ENCODE data around the gene BABAM2.

The BABAM2 gene

GRCh38 chr2:28133778-28134177, 243.2 kb downstream of the BABAM2 start:
- H3K27ac Mint-ChIP-seq, result no peak overlapping the region
- peaks cover 10% of the 10 kb centered on the region for H3K36me3 Mint-ChIP-seq
- no peaks in the 10 kb centered on the region for H3K27me3 Mint-ChIP-seq
- no peaks in the 10 kb centered on the region for H3K9me3 Mint-ChIP-seq
- H3K4me3 Mint-ChIP-seq, result no peak overlapping the region
- peaks cover 40% of the 10 kb centered on the region for H3K4me1 Mint-ChIP-seq

GRCh38 chr2:28134262-28134812, 243.8 kb downstream of the BABAM2 start:
- Mint-ChIP-seq H3K9me3 (no peaks in the 10 kb centered on the region), H3K27ac (peak overlapping the region; percentile 62), H3K36me3 (peaks cover 10% of the 10 kb centered on the region), H3K4me1 (peaks cover 40% of the 10 kb centered on the region), H3K4me3 (peak overlapping the region; percentile 16), H3K27me3 (no peaks in the 10 kb centered on the region)

DNA sequence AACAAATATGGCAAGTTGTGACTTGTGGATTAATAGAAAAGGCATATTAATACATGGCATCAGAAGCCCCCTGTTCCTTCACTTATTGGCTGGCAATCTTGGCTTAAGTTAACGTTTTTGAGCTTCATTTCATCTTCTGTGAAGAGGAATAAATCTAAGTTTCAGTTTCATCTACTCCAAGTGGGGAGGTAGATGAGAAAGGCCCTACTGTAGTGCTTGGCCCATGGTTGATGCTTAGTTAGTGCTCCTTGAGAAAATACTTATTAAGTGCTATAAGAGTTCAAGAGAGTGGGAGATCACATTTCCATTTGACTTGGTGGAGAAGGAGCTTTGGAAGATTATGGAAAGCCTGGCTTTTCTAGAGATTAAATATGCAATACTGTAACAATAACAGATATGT, 244.3 kb downstream of the BABAM2 start:
- Mint-ChIP-seq H3K36me3 (peaks cover 12% of the 10 kb centered on the region), H3K9me3 (no peaks in the 10 kb centered on the region), H3K27ac (peak overlapping the region; percentile 62), H3K27me3 (no peaks in the 10 kb centered on the region), H3K4me1 (peaks cover 40% of the 10 kb centered on the region), H3K4me3 (peak overlapping the region; percentile 8)

- Mint-ChIP-seq H3K27me3 (no peaks in the 10 kb centered on the region), H3K36me3 (peaks cover 14% of the 10 kb centered on the region), H3K4me1 (peaks cover 40% of the 10 kb centered on the region), H3K4me3 (peak overlapping the region; percentile 8), H3K9me3 (no peaks in the 10 kb centered on the region), H3K27ac (peak overlapping the region; percentile 60)
Measured at GRCh38 chr2:28135324-28135723, 244.8 kb downstream of the BABAM2 start.

- Mint-ChIP-seq H3K4me3 (peak overlapping the region; percentile 8), H3K27ac (peak overlapping the region; percentile 63), H3K27me3 (no peaks in the 10 kb centered on the region), H3K4me1 (peaks cover 40% of the 10 kb centered on the region), H3K9me3 (no peaks in the 10 kb centered on the region), H3K36me3 (peaks cover 14% of the 10 kb centered on the region)
Measured at GRCh38 chr2:28135799-28136198, 245.3 kb downstream of the BABAM2 start.

DNA sequence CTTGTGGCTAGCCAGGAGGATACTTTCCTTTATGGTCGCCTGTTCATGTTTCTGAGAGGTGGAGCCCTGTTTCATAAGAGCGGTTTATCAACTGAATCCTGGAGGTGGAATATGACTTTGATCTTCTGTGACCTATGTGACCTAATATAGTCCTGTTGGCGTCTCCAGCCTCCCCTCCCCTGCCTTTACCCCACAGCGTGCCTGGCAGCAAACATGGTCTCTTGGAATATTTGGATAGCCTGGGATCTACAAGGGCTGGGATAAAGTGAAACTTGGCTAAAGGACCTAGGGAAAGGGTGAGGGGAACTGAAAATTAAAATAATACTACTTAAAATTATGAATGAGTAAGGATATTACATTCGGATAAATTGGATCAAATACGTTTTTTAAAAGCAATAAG, 246.0 kb downstream of the BABAM2 start:
- Mint-ChIP-seq H3K36me3 (peaks cover 12% of the 10 kb centered on the region), H3K4me1 (peaks cover 40% of the 10 kb centered on the region), H3K27ac (peak overlapping the region; percentile 38), H3K9me3 (no peaks in the 10 kb centered on the region), H3K27me3 (no peaks in the 10 kb centered on the region), H3K4me3 (no peak overlapping the region)

GRCh38 chr2:28137221-28137620, 246.7 kb downstream of the BABAM2 start:
- H3K9me3 Mint-ChIP-seq, result no peaks in the 10 kb centered on the region
- H3K36me3 Mint-ChIP-seq, result peaks cover 12% of the 10 kb centered on the region
- no peak overlapping the region for H3K4me3 Mint-ChIP-seq
- peak overlapping the region; percentile 10 for H3K27ac Mint-ChIP-seq
- H3K4me1 Mint-ChIP-seq, result peaks cover 40% of the 10 kb centered on the region
- no peaks in the 10 kb centered on the region for H3K27me3 Mint-ChIP-seq

- peaks cover 20% of the 10 kb centered on the region for H3K36me3 Mint-ChIP-seq
Measured at GRCh38 chr2:28142386-28142785, 251.9 kb downstream of the BABAM2 start.

GRCh38 chr2:28148000-28148399, 257.5 kb downstream of the BABAM2 start:
- H3K4me1 Mint-ChIP-seq, result no peaks in the 10 kb centered on the region
- no peaks in the 10 kb centered on the region for H3K27me3 Mint-ChIP-seq
- peaks cover 23% of the 10 kb centered on the region for H3K36me3 Mint-ChIP-seq
- no peak overlapping the region for H3K27ac Mint-ChIP-seq
- no peak overlapping the region for H3K4me3 Mint-ChIP-seq
- H3K9me3 Mint-ChIP-seq, result no peaks in the 10 kb centered on the region

More at GRCh38 chr2:28142386-28142785, 251.9 kb downstream of the BABAM2 start:
- Mint-ChIP-seq H3K4me1 (no peaks in the 10 kb centered on the region), H3K27me3 (no peaks in the 10 kb centered on the region), H3K4me3 (no peak overlapping the region), H3K27ac (no peak overlapping the region), H3K9me3 (no peaks in the 10 kb centered on the region)

- Mint-ChIP-seq H3K36me3 (peaks cover 25% of the 10 kb centered on the region), H3K4me3 (no peak overlapping the region), H3K27ac (no peak overlapping the region), H3K27me3 (no peaks in the 10 kb centered on the region), H3K4me1 (no peaks in the 10 kb centered on the region), H3K9me3 (no peaks in the 10 kb centered on the region)
Measured at GRCh38 chr2:28148566-28148965, 258.0 kb downstream of the BABAM2 start.

- H3K4me1 Mint-ChIP-seq, result no peaks in the 10 kb centered on the region
- H3K36me3 Mint-ChIP-seq, result peaks cover 31% of the 10 kb centered on the region
- H3K27me3 Mint-ChIP-seq, result no peaks in the 10 kb centered on the region
- H3K4me3 Mint-ChIP-seq, result no peak overlapping the region
- H3K27ac Mint-ChIP-seq, result no peak overlapping the region
- peaks cover 6% of the 10 kb centered on the region for H3K9me3 Mint-ChIP-seq
Measured at GRCh38 chr2:28150236-28150915, 259.8 kb downstream of the BABAM2 start.

DNA sequence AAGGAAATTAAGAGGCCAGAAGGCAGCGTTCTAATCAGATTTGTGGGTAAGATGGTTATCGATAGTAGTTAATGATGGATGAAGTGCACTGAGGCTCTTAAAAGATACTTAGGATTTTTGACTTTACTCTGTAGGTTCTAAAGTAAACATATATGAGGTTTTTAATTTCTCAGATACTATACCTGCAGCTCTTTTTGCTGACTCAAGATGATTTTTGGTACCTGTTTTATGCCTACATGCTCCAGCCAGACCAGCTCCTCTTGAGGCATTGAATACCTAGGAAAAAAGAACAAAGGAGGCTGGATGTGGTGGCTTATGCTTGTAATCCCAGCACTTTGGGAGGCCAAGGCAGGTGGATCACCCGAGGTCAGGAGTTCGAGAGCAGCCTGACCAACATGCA, 260.5 kb downstream of the BABAM2 start:
- H3K4me3 Mint-ChIP-seq, result no peak overlapping the region
- H3K9me3 Mint-ChIP-seq, result peaks cover 9% of the 10 kb centered on the region
- peaks cover 32% of the 10 kb centered on the region for H3K36me3 Mint-ChIP-seq
- H3K4me1 Mint-ChIP-seq, result no peaks in the 10 kb centered on the region
- no peaks in the 10 kb centered on the region for H3K27me3 Mint-ChIP-seq
- H3K27ac Mint-ChIP-seq, result no peak overlapping the region

DNA sequence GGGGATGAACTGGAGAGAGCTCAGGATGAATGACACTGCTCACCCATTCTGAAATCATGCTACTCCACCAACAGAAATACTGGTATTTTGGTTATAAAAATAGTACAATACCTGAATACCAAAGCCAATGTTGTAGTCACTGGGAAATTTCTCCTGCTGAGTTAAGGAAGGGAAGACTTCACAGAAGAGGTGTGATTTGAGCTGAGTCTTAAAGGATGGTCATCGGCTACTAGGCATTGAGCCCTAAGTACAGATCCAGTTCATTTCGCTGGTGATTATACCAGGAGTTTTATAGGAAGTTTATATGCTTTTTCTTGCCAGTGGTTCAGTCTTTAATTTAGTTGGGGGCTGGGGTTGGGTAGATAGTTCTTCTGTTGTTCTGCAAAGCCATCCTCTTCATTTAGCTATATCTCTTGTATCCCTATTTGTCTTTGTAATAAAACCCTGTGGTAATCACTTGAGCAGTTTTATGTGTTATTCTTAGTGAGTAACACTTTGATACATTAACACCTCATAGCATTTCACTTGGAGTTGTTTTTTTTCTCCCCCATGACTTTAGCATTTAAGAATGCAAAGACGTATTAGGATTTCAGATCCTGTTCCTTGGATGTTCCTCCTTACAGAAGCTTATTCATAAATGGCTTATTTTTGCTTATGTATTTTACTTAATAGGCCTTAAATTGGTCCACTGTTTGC, 262.2 kb downstream of the BABAM2 start:
- H3K27ac Mint-ChIP-seq, result no peak overlapping the region
- no peaks in the 10 kb centered on the region for H3K4me1 Mint-ChIP-seq
- H3K9me3 Mint-ChIP-seq, result peaks cover 9% of the 10 kb centered on the region
- H3K36me3 Mint-ChIP-seq, result peaks cover 33% of the 10 kb centered on the region
- H3K4me3 Mint-ChIP-seq, result no peak overlapping the region
- no peaks in the 10 kb centered on the region for H3K27me3 Mint-ChIP-seq

DNA sequence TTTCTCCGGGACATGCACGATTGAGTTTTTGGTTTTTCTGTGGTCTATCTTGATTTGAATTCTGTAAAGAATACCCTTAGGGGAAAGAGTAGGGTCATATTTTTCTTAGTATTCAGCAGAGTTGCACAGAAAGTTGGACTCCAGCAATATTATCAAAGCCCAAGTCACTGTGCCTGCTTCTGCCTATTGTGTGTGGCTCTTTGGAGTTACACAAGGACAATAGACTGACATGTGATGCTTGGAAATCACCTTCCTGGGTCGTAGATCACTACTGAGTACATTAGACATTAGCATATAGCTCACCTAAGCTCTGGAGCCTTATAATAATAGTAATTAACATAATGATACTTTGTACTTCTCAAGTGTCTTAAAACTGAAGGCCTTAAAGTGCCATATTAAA, 263.3 kb downstream of the BABAM2 start:
- no peaks in the 10 kb centered on the region for H3K27me3 Mint-ChIP-seq
- H3K27ac Mint-ChIP-seq, result no peak overlapping the region
- peaks cover 9% of the 10 kb centered on the region for H3K9me3 Mint-ChIP-seq
- no peaks in the 10 kb centered on the region for H3K4me1 Mint-ChIP-seq
- H3K36me3 Mint-ChIP-seq, result peaks cover 36% of the 10 kb centered on the region
- no peak overlapping the region for H3K4me3 Mint-ChIP-seq

- Mint-ChIP-seq H3K4me3 (no peak overlapping the region), H3K36me3 (peaks cover 36% of the 10 kb centered on the region), H3K9me3 (peaks cover 9% of the 10 kb centered on the region), H3K4me1 (no peaks in the 10 kb centered on the region), H3K27me3 (no peaks in the 10 kb centered on the region), H3K27ac (no peak overlapping the region)
Measured at GRCh38 chr2:28155086-28155485, 264.6 kb downstream of the BABAM2 start.

DNA sequence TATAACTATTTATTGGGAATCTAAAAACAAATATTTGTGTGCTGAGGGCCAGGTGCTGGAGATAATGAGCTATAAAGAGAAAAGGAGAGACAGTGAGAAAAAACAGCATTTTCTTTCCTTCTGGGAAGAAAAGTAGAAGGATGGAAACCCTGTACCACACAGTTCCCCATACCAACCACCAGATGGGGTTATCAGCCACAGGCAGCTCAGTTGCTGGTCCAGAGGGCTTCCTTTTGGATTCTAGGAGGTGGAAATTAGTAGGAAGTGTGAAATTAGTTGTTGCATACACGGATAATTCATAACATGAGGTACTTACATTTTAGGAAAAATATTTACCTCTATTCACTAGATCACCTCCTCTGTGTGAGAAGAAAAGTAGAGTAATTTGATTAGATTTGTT, 265.1 kb downstream of the BABAM2 start:
- peaks cover 9% of the 10 kb centered on the region for H3K9me3 Mint-ChIP-seq
- H3K4me1 Mint-ChIP-seq, result no peaks in the 10 kb centered on the region
- H3K4me3 Mint-ChIP-seq, result no peak overlapping the region
- no peaks in the 10 kb centered on the region for H3K27me3 Mint-ChIP-seq
- no peak overlapping the region for H3K27ac Mint-ChIP-seq
- H3K36me3 Mint-ChIP-seq, result peaks cover 36% of the 10 kb centered on the region

Data from activated naive CD4-positive, alpha-beta T cell treated with anti-CD3 and anti-CD28 coated beads, Interleukin-2, amount 50 U/mL, for 24 hours (primary cell).